ENCODE data around the gene ALDOC. TPM values are rescaled to one million over a fixed set of nuclear protein-coding genes. Genes with fewer than 3 reads are reported as not detected.

The ALDOC gene
- total and polyA plus RNA-seq, 2 of the 13 experiments (the other 11 are each of a cell fraction or from before 2014, with no cell fraction given): 15.4 to 60.9 TPM

GRCh38 chr17:28571361-28572122 is 5.2 kb downstream of the ALDOC start, which contains the start of gene PIGS (continued):
- TF ChIP-seq NFKB2 (CRISPR knock-in tag; IDR thresholded peaks at IDR 0.05; ENCODE audit: borderline replicate concordance) (peak; percentile 15; the same call in 1 of the 2 replicates), DR1 (CRISPR knock-in tag; IDR thresholded peaks at IDR 0.05) (no peak), ZNF101 (CRISPR knock-in tag; IDR thresholded peaks at IDR 0.05; ENCODE audit: borderline replicate concordance, low read depth) (no peak), ZNF549 (CRISPR knock-in tag; IDR thresholded peaks at IDR 0.05) (no peak), ZNF788 (CRISPR knock-in tag; IDR thresholded peaks at IDR 0.05; ENCODE audit: borderline replicate concordance) (0 out of 2 replicates have a peak, but pooled peaks have one; percentile 27), TSC22D2 (CRISPR knock-in tag; IDR thresholded peaks at IDR 0.05; ENCODE audit: borderline replicate concordance) (0 out of 2 replicates have a peak, but pooled peaks have one; percentile 12), ZNF607 (CRISPR knock-in tag; IDR thresholded peaks at IDR 0.05; ENCODE audit: borderline replicate concordance) (no peak; the same call in 1 of the 2 replicates), ZNF816 (CRISPR knock-in tag; IDR thresholded peaks at IDR 0.05; ENCODE audit: borderline replicate concordance) (no peak), ZNF878 (CRISPR knock-in tag; IDR thresholded peaks at IDR 0.05) (no peak), TMF1 (CRISPR knock-in tag; IDR thresholded peaks at IDR 0.05; ENCODE audit: low read depth) (no peak), ZNF777 (CRISPR knock-in tag; IDR thresholded peaks at IDR 0.05) (no peak), ZNF205 (CRISPR knock-in tag; IDR thresholded peaks at IDR 0.05) (no peak), ZNF17 (CRISPR knock-in tag; IDR thresholded peaks at IDR 0.05) (no peak), ZNF724P (CRISPR knock-in tag; IDR thresholded peaks at IDR 0.05; ENCODE audit: borderline replicate concordance) (no peak), MTA1 (CRISPR knock-in tag; IDR thresholded peaks at IDR 0.05; ENCODE audit: borderline replicate concordance) (0 out of 2 replicates have a peak, but pooled peaks have one; percentile 56), TEAD3 (CRISPR knock-in tag; optimal IDR thresholded peaks at IDR 0.05; ENCODE audit: borderline replicate concordance) (no peak), ZKSCAN1 (IDR thresholded peaks at IDR 0.05; ENCODE audit: low read length) (no peak), CSRNP2 (CRISPR knock-in tag; conservative IDR thresholded peaks at IDR 0.05; ENCODE audit: low read depth) (no peak), PHB2 (IDR thresholded peaks at IDR 0.05; ENCODE audit: partially characterized antibody) (no peak), TIGD3 (CRISPR knock-in tag; IDR thresholded peaks at IDR 0.05; ENCODE audit: borderline replicate concordance) (no peak), ZNF879 (CRISPR knock-in tag; IDR thresholded peaks at IDR 0.05) (no peak), ZNF343 (CRISPR knock-in tag; IDR thresholded peaks at IDR 0.05) (peak; percentile 62; the same call in 1 of the 2 replicates), CHD2 (IDR thresholded peaks at IDR 0.05; ENCODE audit: low read depth, low read length) (no peak), ASH2L (IDR thresholded peaks at IDR 0.05; ENCODE audit: insufficient read length, low read depth, low read length) (peak; percentile 66), NR2F6 (IDR thresholded peaks at IDR 0.05) (no peak), NR2F6 (CRISPR knock-in tag; IDR thresholded peaks at IDR 0.05) (0 out of 2 replicates have a peak, but pooled peaks have one; percentile 37)
- TF ChIP-seq, protein P1, sequence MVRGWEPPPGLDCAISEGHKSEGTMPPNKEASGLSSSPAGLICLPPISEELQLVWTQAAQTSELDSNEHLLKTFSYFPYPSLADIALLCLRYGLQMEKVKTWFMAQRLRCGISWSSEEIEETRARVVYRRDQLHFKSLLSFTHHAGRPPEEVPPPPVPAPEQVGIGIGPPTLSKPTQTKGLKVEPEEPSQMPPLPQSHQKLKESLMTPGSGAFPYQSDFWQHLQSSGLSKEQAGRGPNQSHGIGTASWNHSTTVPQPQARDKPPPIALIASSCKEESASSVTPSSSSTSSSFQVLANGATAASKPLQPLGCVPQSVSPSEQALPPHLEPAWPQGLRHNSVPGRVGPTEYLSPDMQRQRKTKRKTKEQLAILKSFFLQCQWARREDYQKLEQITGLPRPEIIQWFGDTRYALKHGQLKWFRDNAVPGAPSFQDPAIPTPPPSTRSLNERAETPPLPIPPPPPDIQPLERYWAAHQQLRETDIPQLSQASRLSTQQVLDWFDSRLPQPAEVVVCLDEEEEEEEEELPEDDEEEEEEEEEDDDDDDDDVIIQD (CRISPR knock-in tag; IDR thresholded peaks at IDR 0.05; ENCODE audit: low read depth): no peak
